Stimulated activated CD8-positive, alpha-beta memory T cell treated with anti-CD3 and anti-CD28 coated beads, Interleukin-15, amount 100 ng/mL, for 48 hours (primary cell): ENCODE results near the gene FPR3.
A peak's percentile ranks its signal among the peaks of the same experiment; 100 is the strongest.
"Not testable (repeated sequence)": the region's sequence is repeated elsewhere in the genome, so short reads cannot be mapped to it uniquely, and the experiment has no call there.

Source experiments
- DNase-seq, 2 donors: peaks; one replicate each; pipeline ENCODE4 v3.0.0-alpha.2; 2020; ENCODE audit warnings: low read depth in 2 of 2

The FPR3 gene

GRCh38 chr19:51783372-51783771 is 11.6 kb upstream of the FPR3 start:
- no peak for DNase-seq

- no peak for DNase-seq
Observed at GRCh38 chr19:51784109-51784785, 10.7 kb upstream of the FPR3 start.

- DNase-seq: peak; percentile 49 to 54
Observed at GRCh38 chr19:51784922-51785690, 9.9 kb upstream of the FPR3 start.

GRCh38 chr19:51786646-51787494 is 8.1 kb upstream of the FPR3 start:
- DNase-seq: no peak

- no peak for DNase-seq
Observed at GRCh38 chr19:51788029-51788428, 6.9 kb upstream of the FPR3 start.

GRCh38 chr19:51789061-51789795 is 5.7 kb upstream of the FPR3 start:
- DNase-seq: no peak

GRCh38 chr19:51792932-51793331 is 2.0 kb upstream of the FPR3 start:
- no peak for DNase-seq

- DNase-seq: no peak
Observed at GRCh38 chr19:51793994-51794393, 963 bp upstream of the FPR3 start.

- no peak for DNase-seq
Observed at GRCh38 chr19:51796195-51796679, 1.3 kb downstream of the FPR3 start.

GRCh38 chr19:51797480-51797879 is 2.5 kb downstream of the FPR3 start:
- no peak for DNase-seq

GRCh38 chr19:51798062-51798461 is 3.1 kb downstream of the FPR3 start:
- DNase-seq: no peak

- no peak for DNase-seq
Observed at GRCh38 chr19:51799034-51799773, 4.2 kb downstream of the FPR3 start.

GRCh38 chr19:51799774-51800472 is 5.0 kb downstream of the FPR3 start:
- DNase-seq: no peak

- DNase-seq: no peak
Observed at GRCh38 chr19:51800473-51801244, 5.7 kb downstream of the FPR3 start.

GRCh38 chr19:51802775-51803174 is 7.8 kb downstream of the FPR3 start:
- no peak for DNase-seq

GRCh38 chr19:51803519-51803918 is 8.6 kb downstream of the FPR3 start:
- no peak for DNase-seq

- DNase-seq: no peak
Observed at GRCh38 chr19:51803967-51804366, 9.0 kb downstream of the FPR3 start.

GRCh38 chr19:51804789-51805188 is 9.8 kb downstream of the FPR3 start:
- not testable (repeated sequence) for DNase-seq

GRCh38 chr19:51805396-51805795 is 10.4 kb downstream of the FPR3 start:
- DNase-seq: not testable (repeated sequence)
